GM23248 (cell line): ENCODE data around the gene MAGEB2.

ENCODE experiments used
- EZH2 ChIP-seq: fragments of 200-600 bp; sonication (generic); IDR thresholded peaks from 2 replicates; pipeline ENCODE4 v1.6.1; 2018; ENCODE audit warnings: antibody characterized with exemption, mild to moderate bottlenecking; ENCODE audit not compliant: insufficient read depth, poor library complexity, severe bottlenecking
- EZH2phosphoT487 ChIP-seq: fragments of 200-600 bp; sonication (generic); IDR thresholded peaks from 2 replicates; pipeline ENCODE4 v1.6.1; 2018; ENCODE audit warnings: antibody characterized with exemption, moderate library complexity, mild to moderate bottlenecking, low read depth; ENCODE audit not compliant: insufficient read depth

GRCh38 chrX:30219372-30219771 is 4.0 kb downstream of the MAGEB2 start:
- no peak for TF ChIP-seq EZH2
- TF ChIP-seq EZH2phosphoT487: no peak
